OCI-LY1 (cell line): ENCODE results near the gene LRIG1.

ENCODE experiments used
- CTCF ChIP-seq: fragments of 200-600 bp; sonication (generic), shearing (Covaris generic); IDR thresholded peaks from 2 replicates; pipeline ENCODE4 v1.5.1; 2017; ENCODE audit warnings: mild to moderate bottlenecking, antibody characterized with exemption, low read length, moderate library complexity, mixed read lengths
- EZH2 ChIP-seq: fragments of 200-600 bp; sonication (generic), shearing (Covaris generic); IDR thresholded peaks from 2 replicates; pipeline ENCODE4 v1.8.0; 2017; ENCODE audit warnings: borderline replicate concordance, mixed run types, mild to moderate bottlenecking, antibody characterized with exemption, low read length, moderate library complexity, mixed read lengths

GRCh38 chr3:66518644-66519043, 17.8 kb upstream of the LRIG1 start:
- TF ChIP-seq CTCF (no peak), EZH2 (no peak)
